HUES64 (cell line): Measurements from ENCODE around the gene B4GALT2.

ENCODE experiments used
- H3K27ac ChIP-seq: 2 replicates; pipeline ENCODE4 v1.7.0; 2013; ENCODE audit warnings: low read depth, low read length, inconsistent platforms
- H3K27me3 ChIP-seq: 2 replicates; pipeline ENCODE4 v1.6.1; 2013; ENCODE audit warnings: mild to moderate bottlenecking, low read length; ENCODE audit not compliant: insufficient read depth
- H3K36me3 ChIP-seq: 2 replicates; pipeline ENCODE4 v1.6.1; 2013; ENCODE audit warnings: mild to moderate bottlenecking, low read length; ENCODE audit not compliant: insufficient read depth
- H3K4me1 ChIP-seq: 2 replicates; pipeline ENCODE4 v1.6.1; 2013; ENCODE audit warnings: mild to moderate bottlenecking, low read length, moderate library complexity; ENCODE audit not compliant: insufficient read depth
- H3K4me3 ChIP-seq: 2 replicates; pipeline ENCODE4 v1.5.1; 2013; ENCODE audit warnings: mild to moderate bottlenecking, low read length, moderate library complexity
- H3K9ac ChIP-seq: 2 replicates; pipeline ENCODE4 v1.6.1; 2013; ENCODE audit warnings: mild to moderate bottlenecking, low read depth, low read length
- H3K9me3 ChIP-seq: 2 replicates; pipeline ENCODE4 v1.6.1; 2013; ENCODE audit warnings: low read depth, low read length; ENCODE audit not compliant: insufficient read depth
- WGBS: fragments of 150-250, 120-280 bp; methylation state at CpG from one replicate; pipeline ENCODE4 v1.1.7; 2013; ENCODE audit warnings: missing lambda C conversion rate; 5-methylcytosine and 5-hydroxymethylcytosine counted together

B4GALT2 gene

DNA sequence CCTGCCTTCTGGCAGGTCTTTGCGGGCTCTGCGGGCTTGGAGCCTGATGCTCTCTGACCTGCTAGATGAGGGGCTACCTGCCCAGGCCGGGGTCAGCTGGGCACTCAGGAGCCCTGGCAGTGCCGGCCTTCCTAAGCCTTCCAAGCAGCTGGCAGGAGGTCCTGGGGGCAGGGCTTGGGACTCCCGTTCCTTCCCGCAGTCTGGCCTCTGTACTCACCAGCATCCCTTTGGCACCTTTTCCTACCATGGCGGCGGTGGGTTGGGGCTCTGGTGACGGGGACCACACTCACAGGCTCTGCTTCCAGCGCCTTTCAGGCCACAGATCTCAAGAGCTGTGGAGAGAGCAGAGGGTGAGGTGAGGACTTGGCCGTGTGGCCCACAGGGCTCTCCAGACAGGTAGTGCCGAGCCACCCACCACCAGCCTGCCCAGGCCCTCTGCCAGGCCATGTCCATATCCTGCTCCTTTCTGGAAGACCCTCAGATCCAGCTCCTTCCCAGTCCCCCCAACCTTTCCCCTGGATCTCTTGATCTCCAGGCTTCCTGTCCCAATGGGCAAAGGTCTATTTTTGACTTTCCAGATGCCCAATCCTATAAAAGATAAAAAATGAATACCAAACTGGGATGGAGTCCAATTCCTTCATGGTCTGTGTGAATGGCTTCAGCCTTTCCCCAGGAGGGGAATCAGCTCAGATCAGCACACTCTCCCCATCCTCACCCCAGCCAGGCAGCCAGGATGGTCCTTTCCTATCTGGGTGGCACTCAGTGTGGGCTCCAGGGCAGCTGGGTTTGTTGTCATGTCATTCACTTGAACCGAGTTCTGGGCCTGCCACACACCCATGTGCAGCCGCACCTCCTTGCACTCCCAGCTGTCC, 45.3 kb downstream of the B4GALT2 start:
- 94% methylated on average over 14 of the region's 14 CpGs for WGBS
- no peak overlapping the region for H3K4me3 ChIP-seq
- H3K9ac ChIP-seq, result no peak overlapping the region
- peaks cover 4% of the 10 kb centered on the region for H3K4me1 ChIP-seq
- peaks cover 18% of the 10 kb centered on the region for H3K36me3 ChIP-seq
- H3K27ac ChIP-seq, result no peak overlapping the region
- H3K9me3 ChIP-seq, result no peaks in the 10 kb centered on the region
- H3K27me3 ChIP-seq, result no peaks in the 10 kb centered on the region

- H3K36me3 ChIP-seq, result peaks cover 18% of the 10 kb centered on the region
- H3K9ac ChIP-seq, result no peak overlapping the region
- H3K27me3 ChIP-seq, result no peaks in the 10 kb centered on the region
- 94% methylated on average over 13 of the region's 13 CpGs for WGBS
- H3K4me3 ChIP-seq, result no peak overlapping the region
- peaks cover 8% of the 10 kb centered on the region for H3K4me1 ChIP-seq
- no peaks in the 10 kb centered on the region for H3K9me3 ChIP-seq
- no peak overlapping the region for H3K27ac ChIP-seq
Observed at GRCh38 chr1:44024903-44025525, 46.0 kb downstream of the B4GALT2 start.

DNA sequence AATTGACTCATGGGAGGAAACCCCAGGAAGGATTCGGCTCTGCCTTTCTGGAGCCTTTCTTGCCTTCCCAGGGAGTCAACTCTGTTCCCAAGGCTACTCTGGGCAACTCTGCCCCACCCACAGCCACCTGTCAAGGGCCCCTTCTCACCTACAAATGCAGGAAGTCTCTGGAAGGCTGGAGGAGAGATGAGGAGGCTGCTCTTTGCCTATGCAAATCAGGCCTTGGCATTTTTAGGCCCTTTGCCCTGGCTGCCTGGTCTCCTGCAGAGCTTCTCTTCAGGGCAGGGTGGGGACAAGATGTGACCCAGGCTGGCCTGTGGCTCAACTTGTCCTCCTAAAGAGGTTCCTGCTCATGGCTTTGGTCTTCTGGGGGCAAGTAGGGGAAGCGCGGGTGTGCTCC, 46.8 kb downstream of the B4GALT2 start:
- WGBS, result 81% methylated on average over 3 of the region's 3 CpGs
- peaks cover 8% of the 10 kb centered on the region for H3K4me1 ChIP-seq
- H3K27ac ChIP-seq, result no peak overlapping the region
- H3K4me3 ChIP-seq, result no peak overlapping the region
- H3K36me3 ChIP-seq, result peaks cover 12% of the 10 kb centered on the region
- no peaks in the 10 kb centered on the region for H3K27me3 ChIP-seq
- no peaks in the 10 kb centered on the region for H3K9me3 ChIP-seq
- no peak overlapping the region for H3K9ac ChIP-seq

GRCh38 chr1:44027320-44027719, 48.3 kb downstream of the B4GALT2 start:
- Histone ChIP-seq H3K27ac (no peak overlapping the region), H3K4me1 (peaks cover 14% of the 10 kb centered on the region), H3K36me3 (peaks cover 6% of the 10 kb centered on the region), H3K9me3 (no peaks in the 10 kb centered on the region), H3K27me3 (no peaks in the 10 kb centered on the region), H3K4me3 (no peak overlapping the region), H3K9ac (no peak overlapping the region)
- 94% methylated on average over 3 of the region's 3 CpGs for WGBS

DNA sequence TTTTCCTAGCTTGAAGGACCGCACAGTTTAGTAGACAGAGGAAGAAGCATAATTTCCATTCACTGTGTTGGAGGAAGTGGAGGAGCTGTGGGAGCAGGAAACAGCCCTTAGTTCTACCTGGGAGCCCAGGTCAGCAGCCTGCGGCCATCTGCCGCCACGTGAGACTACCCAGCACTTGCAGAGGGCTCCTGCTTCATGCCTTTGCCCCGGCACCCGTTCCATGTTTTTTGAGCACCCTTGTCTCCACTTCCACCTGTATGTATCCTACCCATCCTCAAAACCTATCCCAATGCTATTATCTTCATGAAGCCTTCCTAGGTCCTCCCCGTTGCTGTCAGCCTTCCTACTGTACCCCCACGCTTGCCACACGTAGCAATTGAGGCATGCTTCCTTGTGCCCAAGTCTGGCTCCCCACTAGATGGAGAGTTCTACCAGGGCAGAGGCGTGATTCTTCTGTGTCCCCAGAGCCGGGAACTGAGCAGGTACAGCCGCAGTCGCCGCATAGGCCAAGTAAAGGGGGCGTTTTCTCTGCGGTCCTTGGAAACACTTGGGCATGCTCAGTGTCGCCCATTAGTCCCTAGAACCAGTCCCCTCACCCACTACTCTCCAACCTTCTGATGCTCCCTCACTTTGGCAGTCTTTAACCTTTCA, 50.4 kb downstream of the B4GALT2 start:
- H3K36me3 ChIP-seq, result no peaks in the 10 kb centered on the region
- no peak overlapping the region for H3K27ac ChIP-seq
- H3K4me1 ChIP-seq, result peaks cover 18% of the 10 kb centered on the region
- 40% methylated on average over 17 of the region's 17 CpGs for WGBS
- no peaks in the 10 kb centered on the region for H3K27me3 ChIP-seq
- peak overlapping the region; percentile 65 for H3K4me3 ChIP-seq
- H3K9me3 ChIP-seq, result no peaks in the 10 kb centered on the region
- H3K9ac ChIP-seq, result peak overlapping the region; percentile 79

GRCh38 chr1:44029911-44030604, 51.0 kb downstream of the B4GALT2 start:
- Histone ChIP-seq H3K9me3 (no peaks in the 10 kb centered on the region), H3K27ac (peak overlapping the region; percentile 54; the same call in 1 of the 2 replicates), H3K36me3 (no peaks in the 10 kb centered on the region), H3K4me3 (peak overlapping the region; percentile 65), H3K27me3 (no peaks in the 10 kb centered on the region), H3K4me1 (peaks cover 18% of the 10 kb centered on the region), H3K9ac (peak overlapping the region; percentile 89)
- WGBS, result under 1% methylated on average over 75 of the region's 75 CpGs

DNA sequence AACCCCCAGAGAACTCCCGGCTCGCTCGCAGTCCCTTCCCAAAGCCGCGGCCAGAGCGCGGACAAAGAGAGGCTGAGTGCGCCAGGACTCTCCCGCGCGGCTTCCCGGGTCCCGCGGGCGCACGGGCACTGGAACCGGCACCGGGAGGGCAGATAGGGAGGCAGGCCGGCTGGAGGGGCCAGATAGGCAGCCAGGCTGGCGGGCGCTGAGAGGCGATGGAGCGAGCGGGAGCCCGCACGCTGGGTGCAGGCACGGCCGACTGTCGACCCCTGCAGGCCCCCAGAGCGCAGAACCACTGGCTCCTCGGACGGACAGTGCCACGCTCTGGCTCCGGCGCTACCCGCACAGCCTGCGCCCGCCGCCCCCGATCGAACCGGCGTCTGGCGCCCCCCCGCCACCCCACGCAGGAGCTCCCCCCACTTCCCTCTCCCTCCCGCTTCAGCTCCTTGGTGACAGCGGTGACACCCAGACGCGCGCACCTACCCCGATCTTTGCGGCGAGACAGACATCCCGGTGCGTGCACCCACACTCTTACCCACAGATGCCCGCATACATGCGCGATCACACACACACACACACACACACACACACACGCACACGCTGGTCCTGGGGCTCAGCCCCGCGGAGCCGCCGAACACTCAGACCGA, 51.7 kb downstream of the B4GALT2 start:
- Histone ChIP-seq H3K27me3 (no peaks in the 10 kb centered on the region), H3K4me1 (peaks cover 18% of the 10 kb centered on the region), H3K4me3 (peak overlapping the region; percentile 65), H3K9me3 (no peaks in the 10 kb centered on the region), H3K36me3 (no peaks in the 10 kb centered on the region), H3K9ac (peak overlapping the region; percentile 89), H3K27ac (peak overlapping the region; percentile 54; the same call in 1 of the 2 replicates)
- WGBS, result under 1% methylated on average over 64 of the region's 66 CpGs

DNA sequence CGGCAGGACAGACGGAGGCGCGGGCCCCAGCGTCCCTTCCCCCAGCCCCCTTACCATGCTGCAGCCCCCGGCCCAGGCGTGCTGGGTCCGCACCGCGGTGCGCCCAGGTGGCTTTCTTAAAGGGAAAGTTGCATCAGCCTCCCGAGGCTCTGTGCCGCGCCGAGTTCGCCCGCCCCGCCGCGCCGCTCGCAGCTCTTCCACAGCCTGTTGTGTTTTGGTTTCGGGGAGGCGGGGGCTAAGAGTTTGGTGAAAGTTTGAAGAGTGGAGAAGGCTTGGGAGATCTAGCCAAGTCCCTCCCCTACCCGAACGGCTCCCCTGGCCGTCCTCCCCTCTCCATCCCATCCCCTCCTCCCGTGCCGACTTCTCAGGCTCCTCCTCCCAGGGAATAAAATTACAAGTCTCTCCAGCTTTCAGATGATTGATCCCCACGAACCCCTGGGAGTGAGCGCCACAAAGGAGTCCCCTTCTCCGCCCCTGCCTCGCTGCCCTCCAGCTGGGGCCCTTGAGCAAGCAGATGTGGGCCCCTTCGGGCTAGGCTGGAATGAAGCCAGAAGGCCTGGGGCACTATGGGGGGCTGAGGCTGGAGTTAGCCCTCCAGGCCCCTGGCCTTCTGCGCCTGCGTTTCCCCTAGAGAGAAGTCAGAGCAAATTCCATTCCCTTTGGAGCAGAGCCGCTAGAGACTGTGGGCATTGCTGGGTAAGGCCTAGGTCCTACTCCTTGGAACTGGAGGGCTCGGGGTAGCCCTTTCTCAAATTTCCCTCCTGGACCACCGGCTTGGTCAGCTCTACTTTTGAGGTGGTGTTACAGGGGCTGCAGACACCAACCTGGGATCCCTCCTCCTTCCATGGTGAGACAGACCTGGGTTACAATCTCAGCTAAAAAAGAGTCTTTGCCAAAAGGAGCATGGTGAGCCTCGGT, 52.5 kb downstream of the B4GALT2 start, which contains the start of gene SLC6A9:
SLC6A9 (minus strand) TSS at position 211 of the 918 bp plus-strand sequence. CDS start 7,185 bp downstream, outside the sequence.
- no peaks in the 10 kb centered on the region for H3K9me3 ChIP-seq
- H3K4me1 ChIP-seq, result peaks cover 18% of the 10 kb centered on the region
- H3K27me3 ChIP-seq, result no peaks in the 10 kb centered on the region
- H3K4me3 ChIP-seq, result peak within 1 kb of the TSS; percentile 65
- peak within 1 kb of the TSS; percentile 54 for H3K27ac ChIP-seq
- 3% methylated on average over 39 of the region's 40 CpGs for WGBS
- H3K36me3 ChIP-seq, result no peaks in the 10 kb centered on the region
- peak within 1 kb of the TSS; percentile 89 for H3K9ac ChIP-seq

- no peaks in the 10 kb centered on the region for H3K36me3 ChIP-seq
- H3K4me1 ChIP-seq, result peaks cover 18% of the 10 kb centered on the region
- peak overlapping the region; percentile 89 for H3K9ac ChIP-seq
Observed at GRCh38 chr1:44032170-44032790, 53.3 kb downstream of the B4GALT2 start.

More at GRCh38 chr1:44032170-44032790, 53.3 kb downstream of the B4GALT2 start:
- H3K4me3 ChIP-seq, result peak overlapping the region; percentile 65
- H3K27me3 ChIP-seq, result no peaks in the 10 kb centered on the region
- 77% methylated on average over 6 of the region's 6 CpGs for WGBS
- peak overlapping the region; percentile 54 for H3K27ac ChIP-seq
- H3K9me3 ChIP-seq, result no peaks in the 10 kb centered on the region
